ENCODE measurements around the gene OR52L1.
"Not testable (repeated sequence)": the region's sequence is repeated elsewhere in the genome, so short reads cannot be mapped to it uniquely, and the experiment has no call there.

Gene OR52L1

DNA sequence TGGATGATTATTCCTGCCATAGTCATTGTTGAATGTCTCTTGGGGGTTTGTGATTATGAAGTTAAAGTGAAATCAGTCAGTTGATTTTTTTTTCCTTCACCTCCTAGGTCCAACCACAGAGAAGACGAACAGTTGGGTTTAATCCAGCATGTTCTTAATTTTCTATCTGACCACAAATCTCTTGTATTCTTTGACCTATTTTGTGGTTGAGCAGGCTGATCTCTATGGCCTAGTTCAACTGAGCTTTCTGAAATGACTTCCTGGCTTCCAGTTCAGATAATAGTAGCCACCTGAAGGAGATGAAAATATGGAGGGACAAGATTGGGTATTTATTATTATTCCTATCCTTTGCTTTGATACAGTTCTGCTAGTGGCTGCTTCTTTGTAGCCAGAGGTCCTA is 13.3 kb downstream of the OR52L1 start:
- ATAC-seq = no peak

DNA sequence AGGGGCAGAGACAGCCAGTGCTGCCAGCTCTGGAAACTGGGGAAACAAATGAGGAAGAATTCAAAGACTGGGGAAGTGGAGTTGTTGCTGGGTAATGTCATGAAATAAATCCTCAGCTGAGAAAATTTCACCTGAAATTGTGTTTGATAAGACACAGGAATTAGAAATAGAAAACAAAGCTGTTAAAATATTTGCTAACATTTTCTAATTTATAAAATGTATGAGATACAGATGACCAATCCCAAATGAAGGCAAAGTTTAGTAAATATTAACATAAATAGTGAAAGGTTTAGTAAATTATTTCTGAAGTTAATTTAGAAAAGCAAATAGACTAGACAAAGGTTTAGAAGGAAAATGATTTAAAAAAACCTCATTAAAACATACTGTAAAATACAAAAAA is 18.4 kb downstream of the OR52L1 start, which contains the start of gene OR56A5:
TSS of gene OR56A5 (minus strand) at position 101 of the 400 bp plus-strand sequence. CDS start at position 101, 0 bp downstream.
- Mint-ChIP-seq H3K27me3 (peaks cover 14% of the 10 kb centered on the region), H3K36me3 (ENCODE audit: low read depth) (no peaks in the 10 kb centered on the region), H3K4me3 (no peak within 1 kb of the TSS), H3K27ac (no peak within 1 kb of the TSS), H3K9me3 (peaks cover 12% of the 10 kb centered on the region), H3K4me1 (no peaks in the 10 kb centered on the region)
- DNase-seq = no peak
- ATAC-seq = no peak

More for the DNA sequence above, 13.3 kb downstream of the OR52L1 start:
- Mint-ChIP-seq H3K4me3 (no peak overlapping the region), H3K36me3 (ENCODE audit: low read depth) (no peaks in the 10 kb centered on the region), H3K9me3 (peaks cover 10% of the 10 kb centered on the region), H3K27ac (no peak overlapping the region), H3K27me3 (peaks cover 9% of the 10 kb centered on the region), H3K4me1 (no peaks in the 10 kb centered on the region)
- DNase-seq = no peak

DNA sequence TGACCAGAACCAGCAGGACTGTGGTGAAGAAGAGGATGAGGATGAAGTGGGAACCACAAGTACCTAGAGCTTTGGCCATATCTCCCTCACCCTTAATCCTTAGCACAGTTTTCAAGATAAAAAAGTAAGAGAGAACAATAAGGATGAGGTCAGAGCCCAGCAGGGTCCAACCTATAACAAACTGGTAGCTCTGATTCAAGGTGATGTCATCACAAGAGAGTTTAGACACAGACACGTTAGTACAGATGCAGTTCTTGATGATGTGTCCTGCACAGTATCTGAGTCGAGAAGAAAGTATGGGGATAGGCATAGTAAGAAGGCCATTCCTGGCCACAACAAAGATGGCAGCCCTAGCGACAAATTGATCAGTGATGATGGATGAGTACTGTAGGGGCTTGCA is 19.1 kb downstream of the OR52L1 start:
- no peak for ATAC-seq
- Mint-ChIP-seq H3K36me3 (ENCODE audit: low read depth) (no peaks in the 10 kb centered on the region), H3K27me3 (peaks cover 14% of the 10 kb centered on the region)

DNA sequence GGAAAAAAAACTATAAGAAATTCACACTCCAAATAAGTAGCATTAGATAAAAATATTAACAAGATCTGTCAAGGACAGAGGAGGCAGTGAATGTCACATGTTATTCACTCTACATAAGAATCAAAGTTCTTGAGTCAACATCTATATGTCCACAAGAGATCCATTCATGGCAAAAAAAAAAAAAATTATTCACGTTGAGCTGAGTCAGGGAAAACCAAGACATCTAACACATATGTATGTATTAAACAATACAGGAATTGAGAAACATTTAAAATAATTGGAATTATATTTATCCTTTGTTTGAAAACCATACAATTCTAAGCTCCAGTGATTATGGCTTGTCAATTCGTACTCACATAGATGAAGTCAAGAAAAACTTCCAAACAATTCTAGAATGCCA is 19.8 kb downstream of the OR52L1 start:
- H3K27ac Mint-ChIP-seq = no peak overlapping the region
- H3K9me3 Mint-ChIP-seq = peaks cover 23% of the 10 kb centered on the region
- H3K4me3 Mint-ChIP-seq = no peak overlapping the region
- no peak for DNase-seq
- no peaks in the 10 kb centered on the region for H3K4me1 Mint-ChIP-seq
- H3K27me3 Mint-ChIP-seq = peaks cover 14% of the 10 kb centered on the region
- H3K36me3 Mint-ChIP-seq (ENCODE audit: low read depth) = no peaks in the 10 kb centered on the region
- ATAC-seq = no peak

More for the DNA sequence above, 19.1 kb downstream of the OR52L1 start:
- Mint-ChIP-seq H3K9me3 (peaks cover 19% of the 10 kb centered on the region), H3K4me1 (no peaks in the 10 kb centered on the region), H3K27ac (no peak overlapping the region), H3K4me3 (no peak overlapping the region)
- no peak for DNase-seq

DNA sequence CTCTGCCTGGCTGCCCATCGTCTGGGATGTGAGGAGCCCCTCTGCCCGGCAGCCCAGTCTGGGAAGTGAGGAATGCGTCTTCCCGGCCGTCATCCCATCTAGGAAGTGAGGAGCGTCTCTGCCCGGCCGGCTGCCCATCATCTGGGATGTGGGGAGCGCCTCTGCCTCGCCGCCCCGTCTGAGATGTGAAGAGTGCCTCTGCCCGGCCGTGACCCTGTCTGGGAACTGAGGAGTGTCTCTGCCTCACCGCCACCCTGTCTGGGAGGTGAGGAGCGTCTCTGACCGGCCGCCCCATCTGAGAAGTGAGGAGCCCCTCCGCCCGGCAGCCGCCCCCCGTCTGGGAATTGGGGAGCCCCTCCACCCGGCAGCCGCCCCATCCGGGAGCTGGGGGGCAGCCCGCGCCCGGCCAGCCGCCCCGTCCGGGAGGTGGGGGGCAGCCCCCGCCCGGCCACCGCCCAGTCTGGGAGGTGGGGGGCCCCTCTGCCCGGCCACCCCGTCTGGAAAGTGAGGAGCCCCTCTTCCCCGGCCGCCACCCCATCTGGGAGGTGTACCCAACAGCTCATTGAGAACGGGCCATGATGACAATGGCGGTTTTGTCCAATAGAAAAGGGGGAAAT is 26.0 kb downstream of the OR52L1 start:
- not testable (repeated sequence) for ATAC-seq; H3K36me3 Mint-ChIP-seq (ENCODE audit: low read depth); H3K4me3 Mint-ChIP-seq; DNase-seq; H3K4me1 Mint-ChIP-seq; H3K27me3 Mint-ChIP-seq; H3K27ac Mint-ChIP-seq
- H3K9me3 Mint-ChIP-seq = peaks cover 29% of the 10 kb centered on the region

DNA sequence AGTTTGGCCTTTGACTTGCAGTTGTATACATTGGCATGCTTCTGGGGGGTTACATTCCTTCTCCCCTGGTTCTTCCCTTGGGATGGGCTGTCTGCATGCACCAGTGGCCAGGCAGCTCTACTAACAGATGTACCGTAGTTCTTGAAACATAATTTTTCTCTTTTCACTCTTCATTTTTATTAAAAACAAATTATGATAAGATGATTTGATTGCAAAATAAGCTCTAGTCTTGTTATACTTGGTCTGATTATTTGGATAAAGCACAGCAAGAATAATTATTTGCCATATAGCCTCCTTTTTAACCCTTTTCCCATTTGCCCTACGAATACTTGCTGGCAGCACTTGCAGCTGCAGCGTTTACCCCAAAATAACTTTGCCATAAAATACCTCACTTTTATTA is 31.2 kb downstream of the OR52L1 start:
- H3K36me3 Mint-ChIP-seq (ENCODE audit: low read depth) = no peaks in the 10 kb centered on the region
- H3K9me3 Mint-ChIP-seq = peaks cover 6% of the 10 kb centered on the region
- no peak overlapping the region for H3K27ac Mint-ChIP-seq
- DNase-seq (no peak), ATAC-seq (no peak)
- H3K27me3 Mint-ChIP-seq = peaks cover 2% of the 10 kb centered on the region
- no peak overlapping the region for H3K4me3 Mint-ChIP-seq
- no peaks in the 10 kb centered on the region for H3K4me1 Mint-ChIP-seq

DNA sequence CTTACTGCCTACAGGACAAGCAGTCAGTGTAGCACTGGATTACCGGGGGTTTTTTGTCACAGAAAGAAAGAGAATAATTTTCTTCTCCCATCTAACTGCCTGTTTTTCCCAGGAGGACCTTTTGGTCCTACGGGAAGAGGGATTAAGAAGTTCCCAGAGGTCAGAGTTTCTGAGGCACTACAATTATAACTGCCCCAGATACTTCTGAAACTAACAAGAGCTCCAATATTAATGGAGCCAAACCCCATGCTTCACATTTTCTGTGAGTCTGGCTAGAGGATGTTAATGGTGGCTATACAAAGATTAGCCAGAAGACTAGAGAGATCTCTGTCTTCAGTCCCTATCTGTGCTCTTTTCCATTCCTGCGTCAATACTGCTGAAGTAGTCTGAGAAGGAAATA is 44.8 kb downstream of the OR52L1 start, which contains the start of gene OR56A3:
TSS of gene OR56A3 (plus strand) at position 301 of the 400 bp plus-strand sequence. CDS start 5,096 bp downstream, outside the sequence.
- no peaks in the 10 kb centered on the region for H3K4me1 Mint-ChIP-seq
- no peaks in the 10 kb centered on the region for H3K36me3 Mint-ChIP-seq (ENCODE audit: low read depth)
- no peaks in the 10 kb centered on the region for H3K9me3 Mint-ChIP-seq
- H3K4me3 Mint-ChIP-seq = no peak within 1 kb of the TSS
- H3K27me3 Mint-ChIP-seq = peaks cover 4% of the 10 kb centered on the region
- DNase-seq (no peak), ATAC-seq (no peak)
- H3K27ac Mint-ChIP-seq = no peak within 1 kb of the TSS

DNA sequence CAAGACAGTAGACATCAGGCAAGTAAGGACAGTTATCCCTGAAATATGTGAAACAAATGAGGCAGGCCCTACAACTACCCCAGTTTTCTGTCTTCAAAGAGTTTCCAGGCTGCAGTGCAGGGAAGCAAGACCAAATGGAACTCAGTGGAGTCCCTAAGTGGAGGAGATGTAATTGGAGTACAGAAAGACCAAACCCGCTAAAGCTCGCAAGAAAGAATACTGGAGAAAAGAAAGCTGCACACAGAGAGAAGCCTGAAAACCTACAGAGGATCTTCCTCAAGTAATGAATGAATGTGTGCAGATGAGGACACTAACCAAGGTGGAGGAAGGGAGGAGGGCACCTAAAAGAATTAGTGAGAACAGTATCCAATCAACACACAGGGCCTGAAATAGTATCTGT is 46.0 kb downstream of the OR52L1 start:
- H3K36me3 Mint-ChIP-seq (ENCODE audit: low read depth) = no peaks in the 10 kb centered on the region
- H3K4me1 Mint-ChIP-seq = no peaks in the 10 kb centered on the region
- H3K27me3 Mint-ChIP-seq = peaks cover 4% of the 10 kb centered on the region
- no peak overlapping the region for H3K4me3 Mint-ChIP-seq
- DNase-seq = no peak
- ATAC-seq = no peak
- H3K27ac Mint-ChIP-seq = no peak overlapping the region
- no peaks in the 10 kb centered on the region for H3K9me3 Mint-ChIP-seq

DNA sequence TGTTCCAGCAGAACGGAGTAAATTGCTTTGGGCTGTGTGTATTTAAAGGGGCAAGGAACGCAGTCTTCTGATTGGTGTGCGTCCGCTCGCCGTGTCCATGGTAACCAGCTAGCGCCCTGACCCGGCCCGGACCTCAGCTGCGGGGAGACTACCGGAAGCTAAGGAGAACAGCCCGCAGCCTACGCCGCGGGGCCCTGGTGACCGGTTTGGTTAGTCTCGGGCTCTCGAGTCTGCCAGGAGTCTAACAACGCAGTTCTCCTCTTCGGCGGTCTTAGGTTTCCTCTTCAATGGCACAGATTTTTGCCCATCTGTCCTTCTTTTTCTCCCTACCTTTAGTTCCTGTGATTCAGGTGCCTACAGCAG is 48.2 kb downstream of the OR52L1 start:
- no peaks in the 10 kb centered on the region for H3K36me3 Mint-ChIP-seq (ENCODE audit: low read depth)
- peaks cover 2% of the 10 kb centered on the region for H3K27me3 Mint-ChIP-seq
- no peaks in the 10 kb centered on the region for H3K9me3 Mint-ChIP-seq
- no peak overlapping the region for H3K27ac Mint-ChIP-seq
- no peak for DNase-seq
- no peak for ATAC-seq
- H3K4me3 Mint-ChIP-seq = no peak overlapping the region
- no peaks in the 10 kb centered on the region for H3K4me1 Mint-ChIP-seq

DNA sequence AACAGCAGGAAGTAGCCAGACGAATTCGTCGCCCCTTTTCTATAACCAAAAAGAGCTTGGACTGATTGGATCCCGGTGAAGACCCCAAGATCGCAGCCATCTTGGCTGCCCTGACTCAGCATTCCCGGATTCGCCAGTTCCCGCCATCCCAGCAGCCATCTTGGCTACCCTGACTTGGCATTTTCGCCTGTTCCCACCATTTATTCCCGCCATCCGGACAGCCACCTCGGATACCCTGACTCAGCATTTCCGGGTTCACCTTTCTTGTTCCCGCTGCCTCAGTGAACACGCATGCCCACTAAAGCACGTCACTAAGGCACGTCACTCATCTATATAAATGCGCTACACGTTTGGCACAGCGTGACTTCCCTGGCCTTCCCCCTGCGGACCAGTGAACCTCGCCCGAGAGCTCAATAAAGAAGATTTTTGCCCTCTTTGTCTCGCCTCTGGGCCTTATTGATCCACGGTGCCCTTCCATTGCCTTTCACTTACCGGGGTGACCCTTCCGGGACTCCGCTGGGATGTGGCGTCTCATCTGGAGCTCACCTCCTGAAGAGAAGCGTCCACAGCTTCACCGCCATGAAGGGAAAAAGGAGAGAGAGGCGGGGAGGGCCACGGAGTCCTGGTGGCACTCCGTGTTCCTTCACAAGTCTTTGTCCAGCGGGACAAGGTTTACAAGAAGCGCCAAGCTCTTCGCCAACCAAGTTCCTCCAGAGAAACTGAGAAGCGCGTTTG is 48.8 kb downstream of the OR52L1 start:
- Mint-ChIP-seq H3K4me3 (peak overlapping the region; percentile 8), H3K9me3 (no peaks in the 10 kb centered on the region), H3K4me1 (no peaks in the 10 kb centered on the region), H3K27ac (no peak overlapping the region), H3K27me3 (peaks cover 2% of the 10 kb centered on the region), H3K36me3 (ENCODE audit: low read depth) (no peaks in the 10 kb centered on the region)
- no peak for ATAC-seq
- no peak for DNase-seq

All from activated naive CD8-positive, alpha-beta T cell treated with anti-CD3 and anti-CD28 coated beads, Interleukin-2, amount 50 U/mL, for 24 hours (primary cell).